ENCODE data around the gene CLK2. TPM values are rescaled to one million over a fixed set of nuclear protein-coding genes. Genes with fewer than 3 reads are reported as not detected.
A peak's percentile ranks its signal among the peaks of the same experiment; 100 is the strongest.

The CLK2 gene
- total RNA-seq, 1 donor from 2014 or later = 32.1 TPM

GRCh38 chr1:155309423-155310021 is 36.2 kb upstream of the CLK2 start:
- DNase-seq (ENCODE audit: low spot score in 2 of 2) = no peak
- no peak for TF ChIP-seq CTCF (IDR thresholded peaks at IDR 0.05)
- no peaks in the 10 kb centered on the region for H3K27me3 ChIP-seq
- peak overlapping the region; percentile 87 for H3K27ac ChIP-seq
- peaks cover 3 to 17% of the 10 kb centered on the region in 2 donors for H3K36me3 ChIP-seq
- H3K9me3 ChIP-seq = no peaks in the 10 kb centered on the region
- intact Hi-C loops (cut with DNase I) = no loop called here
- H3K4me1 ChIP-seq = peaks cover 6 to 9% of the 10 kb centered on the region in 2 donors
- H3K4me3 ChIP-seq = peak overlapping the region; percentile 70 to 77

DNA sequence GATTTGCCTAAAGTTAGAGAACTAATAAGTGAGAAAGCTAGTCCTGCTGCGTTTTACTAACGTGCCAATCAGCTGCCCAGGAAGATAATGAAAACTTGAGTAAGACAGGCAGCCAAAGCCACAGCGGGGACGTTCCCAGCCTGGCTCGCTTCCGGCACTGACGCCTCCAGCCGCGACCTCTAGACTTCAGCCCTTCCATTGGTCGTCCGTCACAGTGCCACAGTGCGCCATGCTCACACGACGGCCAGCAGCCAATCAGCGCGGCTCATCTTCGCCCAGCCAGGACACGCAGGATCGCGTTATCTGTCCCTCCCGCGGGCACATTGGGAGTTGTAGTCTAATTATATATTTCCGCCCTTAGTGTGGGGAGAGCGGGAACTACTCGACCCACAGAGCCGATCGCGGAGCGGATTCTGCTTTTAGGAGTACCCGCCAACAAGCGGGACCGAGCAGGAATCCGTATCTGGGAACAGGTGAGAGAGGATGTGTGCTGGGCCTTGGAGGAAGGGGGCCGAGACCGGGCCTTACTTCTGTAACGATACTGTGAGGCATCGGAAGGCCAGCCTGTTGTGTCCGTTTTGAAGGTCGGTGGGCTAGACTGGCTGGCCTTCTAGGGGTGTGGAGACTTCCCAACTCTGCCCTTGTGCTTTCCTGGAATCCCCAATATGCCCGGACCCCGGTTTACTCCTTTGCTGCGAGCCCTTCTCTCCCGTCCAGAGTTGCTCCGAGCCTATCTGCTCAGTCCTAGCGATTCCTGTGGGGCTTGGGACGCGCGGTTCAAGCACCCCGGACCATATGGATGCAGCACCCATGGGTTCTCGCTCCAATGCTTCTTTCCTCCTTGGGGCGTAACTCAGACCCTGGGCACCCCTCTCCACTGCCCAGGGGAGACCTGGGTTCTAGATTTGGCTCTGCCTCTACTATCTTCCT is 35.5 kb upstream of the CLK2 start, which contains the start of gene FDPS:
TSS of gene FDPS (plus strand) at position 374 of the 930 bp plus-strand sequence. CDS start 924 bp downstream, outside the sequence.
- no peaks in the 10 kb centered on the region for H3K27me3 ChIP-seq
- peak in 1 of 3 experiments; percentile 23 for TF ChIP-seq CTCF (IDR thresholded peaks at IDR 0.05)
- peaks cover 6 to 9% of the 10 kb centered on the region in 2 donors for H3K4me1 ChIP-seq
- no peaks in the 10 kb centered on the region for H3K9me3 ChIP-seq
- DNase-seq (ENCODE audit: low spot score in 2 of 2) = peak; percentile 98 to 100
- intact Hi-C loops (cut with DNase I) = loop anchor here (1.0 kb wide), 4 partner anchors 16 to 254 kb away; partner anchors contain the start of genes ASH1L and HCN3
- H3K36me3 ChIP-seq = peaks cover 0 to 9% of the 10 kb centered on the region in 2 donors
- H3K4me3 ChIP-seq = peak within 1 kb of the TSS; percentile 70 to 77
- H3K27ac ChIP-seq = peak within 1 kb of the TSS; percentile 87

DNA sequence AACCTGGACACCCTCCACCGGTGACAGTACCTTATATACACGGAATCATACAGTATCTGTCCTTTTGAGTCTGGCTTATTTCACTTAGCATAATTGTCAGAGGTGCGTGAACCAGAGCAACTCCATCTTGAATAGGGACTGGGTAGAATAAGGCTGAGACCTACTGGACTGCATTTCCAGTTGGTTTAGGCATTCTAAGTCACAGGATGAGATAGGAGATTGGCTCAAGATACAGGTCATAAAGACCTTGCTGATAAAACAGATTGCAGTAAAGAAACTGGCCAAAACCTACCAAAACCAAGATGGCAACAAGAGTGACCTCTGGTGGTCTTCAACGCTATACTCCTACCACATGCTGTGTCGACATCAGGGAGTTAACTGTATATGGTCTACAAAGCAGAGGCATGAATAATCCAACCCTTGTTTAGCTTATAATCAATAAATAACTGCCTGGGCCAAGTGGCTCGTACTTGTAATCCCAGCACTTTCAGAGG is 34.0 kb upstream of the CLK2 start:
- TF ChIP-seq CTCF (IDR thresholded peaks at IDR 0.05) = peak in 1 of 3 experiments; percentile 21
- H3K4me1 ChIP-seq = peaks cover 6 to 9% of the 10 kb centered on the region in 2 donors
- H3K36me3 ChIP-seq = no peaks in the 10 kb centered on the region
- no peak overlapping the region for H3K4me3 ChIP-seq
- no peak for DNase-seq (ENCODE audit: low spot score in 2 of 2)
- H3K9me3 ChIP-seq = no peaks in the 10 kb centered on the region
- no peak overlapping the region for H3K27ac ChIP-seq
- H3K27me3 ChIP-seq = no peaks in the 10 kb centered on the region
- intact Hi-C loops (cut with DNase I) = no loop called here

DNA sequence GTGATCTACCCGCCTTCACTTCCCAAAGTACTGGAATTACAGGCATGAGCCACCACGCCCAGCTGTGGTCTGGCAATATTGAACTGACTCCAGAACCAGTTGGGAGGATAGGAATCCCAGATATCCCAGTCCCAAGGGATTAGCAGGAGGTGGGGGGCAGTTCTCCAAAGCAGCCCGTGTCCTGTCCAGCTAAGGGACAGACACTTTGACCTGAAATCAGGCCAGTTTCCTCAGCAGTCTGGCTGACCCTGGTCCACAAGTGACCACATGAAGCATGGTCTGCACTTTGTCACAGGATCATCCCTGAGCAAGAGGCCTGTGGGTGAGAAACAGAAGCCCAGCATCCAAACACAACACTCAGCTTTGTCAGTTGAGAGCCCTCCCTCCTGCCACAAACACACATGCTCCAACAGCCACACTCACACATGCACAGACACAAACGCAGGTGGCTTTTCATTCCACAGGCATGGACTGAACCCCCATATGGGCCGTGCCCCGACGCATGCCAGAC is 32.6 kb upstream of the CLK2 start:
- no peak for DNase-seq (ENCODE audit: low spot score in 2 of 2)
- no peak for TF ChIP-seq CTCF (IDR thresholded peaks at IDR 0.05)
- H3K4me3 ChIP-seq = no peak overlapping the region
- H3K27me3 ChIP-seq = no peaks in the 10 kb centered on the region
- H3K4me1 ChIP-seq = peaks cover 6 to 9% of the 10 kb centered on the region in 2 donors
- no peaks in the 10 kb centered on the region for H3K36me3 ChIP-seq
- no peak overlapping the region for H3K27ac ChIP-seq
- H3K9me3 ChIP-seq = no peaks in the 10 kb centered on the region
- intact Hi-C loops (cut with DNase I) = no loop called here

DNA sequence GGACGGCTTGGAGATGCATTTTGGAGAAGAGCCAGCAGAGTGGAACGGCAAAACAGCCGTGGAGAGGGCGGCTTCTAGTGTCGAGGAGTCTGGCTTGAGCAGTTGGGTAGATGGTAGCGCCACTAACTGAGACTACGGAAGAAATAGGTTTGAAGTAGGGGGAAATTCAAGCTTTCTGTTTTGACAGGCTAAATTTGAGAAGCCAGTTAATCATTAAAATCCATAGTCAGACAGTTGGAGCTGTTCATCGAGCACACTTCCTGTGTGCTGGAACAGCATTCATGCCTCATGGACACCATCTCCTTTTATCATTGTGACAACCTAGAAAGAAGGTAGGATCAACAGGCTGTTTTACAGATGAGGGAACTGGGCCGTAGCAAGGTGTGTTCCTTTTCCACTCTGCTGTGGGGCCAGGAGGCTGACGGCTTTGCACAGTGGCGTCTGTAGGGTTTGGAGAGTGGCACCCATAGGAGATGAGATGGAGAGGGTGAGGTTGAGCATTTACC is 31.3 kb upstream of the CLK2 start:
- H3K27me3 ChIP-seq = no peaks in the 10 kb centered on the region
- no peak overlapping the region for H3K27ac ChIP-seq
- TF ChIP-seq CTCF (IDR thresholded peaks at IDR 0.05) = no peak
- no peak overlapping the region for H3K4me3 ChIP-seq
- intact Hi-C loops (cut with DNase I) = no loop called here
- H3K36me3 ChIP-seq = no peaks in the 10 kb centered on the region
- no peaks in the 10 kb centered on the region for H3K9me3 ChIP-seq
- no peak for DNase-seq (ENCODE audit: low spot score in 2 of 2)
- peaks cover 2 to 4% of the 10 kb centered on the region in 2 donors for H3K4me1 ChIP-seq
